ENCODE results near the gene ARMH4. TPM values are rescaled to one million over a fixed set of nuclear protein-coding genes. Genes with fewer than 3 reads are reported as not detected.

Gene ARMH4, protein sequence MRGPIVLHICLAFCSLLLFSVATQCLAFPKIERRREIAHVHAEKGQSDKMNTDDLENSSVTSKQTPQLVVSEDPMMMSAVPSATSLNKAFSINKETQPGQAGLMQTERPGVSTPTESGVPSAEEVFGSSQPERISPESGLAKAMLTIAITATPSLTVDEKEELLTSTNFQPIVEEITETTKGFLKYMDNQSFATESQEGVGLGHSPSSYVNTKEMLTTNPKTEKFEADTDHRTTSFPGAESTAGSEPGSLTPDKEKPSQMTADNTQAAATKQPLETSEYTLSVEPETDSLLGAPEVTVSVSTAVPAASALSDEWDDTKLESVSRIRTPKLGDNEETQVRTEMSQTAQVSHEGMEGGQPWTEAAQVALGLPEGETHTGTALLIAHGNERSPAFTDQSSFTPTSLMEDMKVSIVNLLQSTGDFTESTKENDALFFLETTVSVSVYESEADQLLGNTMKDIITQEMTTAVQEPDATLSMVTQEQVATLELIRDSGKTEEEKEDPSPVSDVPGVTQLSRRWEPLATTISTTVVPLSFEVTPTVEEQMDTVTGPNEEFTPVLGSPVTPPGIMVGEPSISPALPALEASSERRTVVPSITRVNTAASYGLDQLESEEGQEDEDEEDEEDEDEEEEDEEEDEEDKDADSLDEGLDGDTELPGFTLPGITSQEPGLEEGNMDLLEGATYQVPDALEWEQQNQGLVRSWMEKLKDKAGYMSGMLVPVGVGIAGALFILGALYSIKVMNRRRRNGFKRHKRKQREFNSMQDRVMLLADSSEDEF
- polyA plus RNA-seq (0.55 to 0.57 TPM (median 0.56 TPM) in 3 replicates), polyA minus RNA-seq (0.49 to 1.3 TPM (median 0.75 TPM) in 3 replicates)
- 0.29 TPM for polyA plus RNA-seq (2011; ENCODE audit: low read depth)
- polyA plus RNA-seq (2011; cell fraction: cytosol; rRNA removed): 0.15 and 0.16 TPM in 2 replicates
- polyA plus RNA-seq (2011; cell fraction: nucleus; rRNA removed): 0.64 and 1.0 TPM in 2 replicates
- polyA plus RNA-seq (2012; ENCODE audit: low replicate concordance): 0.14 and 0.55 TPM in 2 replicates
- not detected for polyA minus RNA-seq (2011; cell fraction: cytosol; rRNA and poly(A)+ RNA removed)
- 21.2 and 24.5 TPM in 2 replicates for polyA minus RNA-seq (2011; cell fraction: nucleus; rRNA and poly(A)+ RNA removed)

DNA sequence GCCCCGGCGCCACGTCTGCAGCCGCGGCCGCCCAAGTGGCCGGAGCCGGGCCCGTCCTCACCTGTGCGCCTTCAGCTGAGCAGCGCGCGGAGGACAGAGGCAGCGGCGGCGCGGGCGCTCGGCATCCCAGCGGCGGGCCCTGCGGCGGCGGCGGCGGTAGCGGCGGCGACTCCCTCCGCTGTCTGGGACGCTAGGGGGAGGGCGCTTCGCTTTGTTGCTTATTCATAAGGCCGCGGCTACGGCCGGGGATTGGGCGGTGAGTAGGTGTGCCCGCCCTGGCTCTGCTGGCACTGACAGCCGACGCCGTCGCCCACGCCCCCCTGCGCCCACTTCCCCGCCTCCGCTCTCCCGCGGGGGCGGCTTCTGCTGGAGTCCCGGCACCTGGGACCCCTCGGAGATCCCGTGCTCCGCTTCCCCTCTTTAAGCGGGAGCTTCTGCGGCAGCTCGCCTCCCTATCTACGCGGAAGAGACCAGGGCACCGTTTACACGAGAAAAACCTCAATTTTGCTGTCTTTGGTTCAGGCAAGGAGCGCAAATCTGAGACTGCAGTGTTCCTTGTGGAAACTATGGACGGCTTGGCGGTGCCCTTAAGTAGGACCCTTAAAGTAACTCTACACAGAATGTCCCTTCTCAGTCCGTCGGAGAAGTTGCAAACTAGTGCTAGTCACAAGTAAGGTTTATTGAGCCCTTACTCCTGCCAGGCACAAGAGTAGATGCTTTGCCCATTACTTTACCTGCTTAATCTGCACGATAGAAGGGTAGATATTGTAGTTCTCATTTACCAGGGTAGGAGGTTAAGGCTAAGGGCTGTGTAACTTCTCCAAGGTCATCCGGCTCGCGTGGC is at the start of gene ARMH4:
Gene ARMH4, minus strand, starts transcription at position 200 of the 844 bp plus-strand sequence. CDS start 12,855 bp downstream, outside the sequence.
- DNase-seq (ENCODE audit: low read depth, low spot score) (peak; percentile 11), FAIRE-seq (no peak)
- H3K9me1 ChIP-seq (ENCODE audit: control insufficient read depth, extremely low read depth, insufficient read depth, low read length): no peaks in the 10 kb centered on the region
- H3K79me2 ChIP-seq (ENCODE audit: control insufficient read depth, insufficient read depth, low read length): no peaks in the 10 kb centered on the region
- H3K4me2 ChIP-seq (ENCODE audit: control insufficient read depth, extremely low read depth, insufficient read depth, low read depth, low read length): peak within 1 kb of the TSS; percentile 81
- peak within 1 kb of the TSS; percentile 46 for H3K9ac ChIP-seq (ENCODE audit: control insufficient read depth, extremely low read depth, insufficient read depth, low read length)
- peaks cover 20% of the 10 kb centered on the region for H3K27me3 ChIP-seq (ENCODE audit: control insufficient read depth, extremely low read depth, insufficient read depth, low read length)
- peak within 1 kb of the TSS; percentile 92 for H2AFZ ChIP-seq (ENCODE audit: control insufficient read depth, low read length)
- peak within 1 kb of the TSS; percentile 54 to 75 (median 72) for H3K4me3 ChIP-seq (ENCODE audit: control insufficient read depth in 2 of 3, extremely low read depth in 1 of 3, insufficient read depth in 2 of 3, low read depth in 1 of 3, low read length in 3 of 3)
- TF ChIP-seq, protein P1, sequence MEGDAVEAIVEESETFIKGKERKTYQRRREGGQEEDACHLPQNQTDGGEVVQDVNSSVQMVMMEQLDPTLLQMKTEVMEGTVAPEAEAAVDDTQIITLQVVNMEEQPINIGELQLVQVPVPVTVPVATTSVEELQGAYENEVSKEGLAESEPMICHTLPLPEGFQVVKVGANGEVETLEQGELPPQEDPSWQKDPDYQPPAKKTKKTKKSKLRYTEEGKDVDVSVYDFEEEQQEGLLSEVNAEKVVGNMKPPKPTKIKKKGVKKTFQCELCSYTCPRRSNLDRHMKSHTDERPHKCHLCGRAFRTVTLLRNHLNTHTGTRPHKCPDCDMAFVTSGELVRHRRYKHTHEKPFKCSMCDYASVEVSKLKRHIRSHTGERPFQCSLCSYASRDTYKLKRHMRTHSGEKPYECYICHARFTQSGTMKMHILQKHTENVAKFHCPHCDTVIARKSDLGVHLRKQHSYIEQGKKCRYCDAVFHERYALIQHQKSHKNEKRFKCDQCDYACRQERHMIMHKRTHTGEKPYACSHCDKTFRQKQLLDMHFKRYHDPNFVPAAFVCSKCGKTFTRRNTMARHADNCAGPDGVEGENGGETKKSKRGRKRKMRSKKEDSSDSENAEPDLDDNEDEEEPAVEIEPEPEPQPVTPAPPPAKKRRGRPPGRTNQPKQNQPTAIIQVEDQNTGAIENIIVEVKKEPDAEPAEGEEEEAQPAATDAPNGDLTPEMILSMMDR (optimal IDR thresholded peaks at IDR 0.05 in 1 of 3, IDR thresholded peaks at IDR 0.05 in 1 of 3, conservative IDR thresholded peaks at IDR 0.05 in 1 of 3; ENCODE audit: extremely low read depth in 1 of 3, insufficient read depth in 2 of 3, low read length in 3 of 3): no peak
- TF ChIP-seq EZH2 (IDR thresholded peaks at IDR 0.05; ENCODE audit: low read length): no peak
- no peaks in the 10 kb centered on the region for H4K20me1 ChIP-seq (ENCODE audit: control insufficient read depth, extremely low read depth, insufficient read depth, low read length)
- H3K9me3 ChIP-seq (ENCODE audit: control insufficient read depth, low read depth, low read length): no peaks in the 10 kb centered on the region
- no peak within 1 kb of the TSS for H3K27ac ChIP-seq (ENCODE audit: control insufficient read depth, insufficient read depth, low read length)
- no peaks in the 10 kb centered on the region for H3K36me3 ChIP-seq (ENCODE audit: control insufficient read depth in 2 of 2, extremely low read depth in 1 of 2, insufficient read depth in 2 of 2, low read length in 2 of 2)
- dilution Hi-C loops (cut with MboI; ENCODE audit: extremely low pct_ligation_motif_present, low sequenced_read_pairs): no loop called here
- H3K4me1 ChIP-seq (ENCODE audit: control insufficient read depth, extremely low read depth, insufficient read depth, low read length): peaks cover 7% of the 10 kb centered on the region

DNA sequence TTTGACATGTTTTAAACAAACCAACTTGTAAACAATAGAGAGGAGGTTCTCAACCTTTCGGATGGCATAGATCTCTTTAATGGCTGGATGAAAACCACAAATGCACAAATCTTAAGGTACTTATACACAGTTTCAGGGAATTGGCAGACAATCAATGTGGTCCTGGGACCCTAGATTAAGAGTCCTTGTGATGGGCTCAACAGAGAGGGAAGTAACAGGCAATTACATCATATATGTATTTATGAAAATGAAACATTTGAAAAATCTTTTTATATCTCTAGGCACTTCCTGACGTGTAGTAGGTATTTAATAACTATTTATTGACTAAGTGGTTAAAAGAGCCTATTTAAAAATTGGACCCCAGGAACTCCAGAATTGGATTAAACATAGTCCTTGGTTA is 48.8 kb upstream of the ARMH4 start:
- no peak for DNase-seq (ENCODE audit: low read depth, low spot score)
- Histone ChIP-seq H3K4me2 (ENCODE audit: control insufficient read depth, extremely low read depth, insufficient read depth, low read depth, low read length) (peak overlapping the region; percentile 97), H3K9me1 (ENCODE audit: control insufficient read depth, extremely low read depth, insufficient read depth, low read length) (peaks cover 6% of the 10 kb centered on the region), H4K20me1 (ENCODE audit: control insufficient read depth, extremely low read depth, insufficient read depth, low read length) (no peaks in the 10 kb centered on the region), H3K27ac (ENCODE audit: control insufficient read depth, insufficient read depth, low read length) (peak overlapping the region; percentile 84), H3K9me3 (ENCODE audit: control insufficient read depth, low read depth, low read length) (no peaks in the 10 kb centered on the region), H3K36me3 (ENCODE audit: control insufficient read depth in 2 of 2, extremely low read depth in 1 of 2, insufficient read depth in 2 of 2, low read length in 2 of 2) (no peaks in the 10 kb centered on the region), H2AFZ (ENCODE audit: control insufficient read depth, low read length) (peak overlapping the region; percentile 97), H3K9ac (ENCODE audit: control insufficient read depth, extremely low read depth, insufficient read depth, low read length) (peak overlapping the region; percentile 90), H3K4me1 (ENCODE audit: control insufficient read depth, extremely low read depth, insufficient read depth, low read length) (peaks cover 12% of the 10 kb centered on the region), H3K27me3 (ENCODE audit: control insufficient read depth, extremely low read depth, insufficient read depth, low read length) (no peaks in the 10 kb centered on the region), H3K4me3 (ENCODE audit: control insufficient read depth in 2 of 3, extremely low read depth in 1 of 3, insufficient read depth in 2 of 3, low read depth in 1 of 3, low read length in 3 of 3) (peak overlapping the region; percentile 85 to 98 (median 88)), H3K79me2 (ENCODE audit: control insufficient read depth, insufficient read depth, low read length) (peaks cover 23% of the 10 kb centered on the region)
- no peak for FAIRE-seq
- TF ChIP-seq, protein P1 (optimal IDR thresholded peaks at IDR 0.05 in 1 of 3, IDR thresholded peaks at IDR 0.05 in 1 of 3, conservative IDR thresholded peaks at IDR 0.05 in 1 of 3; ENCODE audit: extremely low read depth in 1 of 3, insufficient read depth in 2 of 3, low read length in 3 of 3): no peak
- no peak for TF ChIP-seq EZH2 (IDR thresholded peaks at IDR 0.05; ENCODE audit: low read length)
- dilution Hi-C loops (cut with MboI; ENCODE audit: extremely low pct_ligation_motif_present, low sequenced_read_pairs): no loop called here

Data from keratinocyte (primary cell).